Heart right ventricle (tissue), 16 donors: ENCODE results near the gene CD48. TPM values are rescaled to one million over a fixed set of nuclear protein-coding genes. Genes with fewer than 3 reads are reported as not detected.
A peak's percentile ranks its signal among the peaks of the same experiment; 100 is the strongest.

ENCODE experiments used
- ATAC-seq, 8 donors: fragments of 200-7000 bp; cut with Tn5 transposase; one replicate each; pipeline ENCODE4 v1.9.1; 2020; ENCODE audit warnings: mild to moderate bottlenecking in 8 of 8, moderate library complexity in 8 of 8, moderate number of reproducible peaks in 1 of 8
- DNase-seq, 2 donors: peaks; one replicate each; pipeline ENCODE4 v3.0.0-alpha.2; 2020
- H3K27ac ChIP-seq, 10 donors: fragments of 200-600 bp; sonication (generic) in 2 of 10; one replicate each; pipeline versions ENCODE4 v1.5.0 to v1.8.0; 2020 to 2022; ENCODE audit warnings: mild to moderate bottlenecking in 3 of 10
- H3K27me3 ChIP-seq, 7 donors: fragments of 200-600 bp; one replicate each; pipeline ENCODE4 v1.8.0; 2021 to 2022; ENCODE audit warnings: mild to moderate bottlenecking in 2 of 7
- H3K36me3 ChIP-seq, 9 donors: fragments of 200-600 bp; sonication (generic) in 1 of 9; one replicate each; pipeline versions ENCODE4 v1.5.0 to v1.8.0; 2020 to 2022; ENCODE audit warnings: mild to moderate bottlenecking in 2 of 9
- H3K4me1 ChIP-seq, 9 donors: fragments of 200-600 bp; sonication (generic) in 1 of 9; one replicate each; pipeline versions ENCODE4 v1.5.0 to v1.8.0; 2020 to 2022; ENCODE audit warnings: mild to moderate bottlenecking in 4 of 9
- H3K4me3 ChIP-seq, 10 donors: fragments of 200-600 bp; sonication (generic) in 2 of 10; one replicate each; pipeline versions ENCODE4 v1.5.0 to v1.8.0; 2020 to 2022; ENCODE audit warnings: mild to moderate bottlenecking in 7 of 10, moderate library complexity in 2 of 10
- H3K9me3 ChIP-seq, 11 donors: fragments of 200-600 bp in 10 of 11; sonication (generic) in 2 of 11; one replicate each; pipeline versions ENCODE4 v1.5.0 to v1.8.0; 2013 to 2022; ENCODE audit warnings: mild to moderate bottlenecking in 2 of 11, control low read depth in 1 of 11, moderate library complexity in 1 of 11
- CTCF ChIP-seq, 9 donors: fragments of 200-600 bp; sonication (generic) in 2 of 9; IDR thresholded peaks; one replicate each; pipeline versions ENCODE4 v1.5.0 to v1.8.0; 2021 to 2022; ENCODE audit warnings: antibody characterized with exemption in 9 of 9, mild to moderate bottlenecking in 5 of 9, moderate library complexity in 1 of 9
- WGBS, 2 donors: extraction: QIAGEN DNeasy Blood & Tissue Kit; methylation state at CpG; one replicate each; pipeline ENCODE4 v1.1.7; 2013; ENCODE audit warnings: inconsistent platforms in 1 of 2; 5-methylcytosine and 5-hydroxymethylcytosine counted together
- intact Hi-C, 10 donors: fragments of 100-400 bp; cut with DNase I; formaldehyde crosslinking; loops; one replicate each; pipeline versions ENCODE4 v1.11.1 to v1.14.2; 2022
- polyA plus RNA-seq, 2 donors: library from polyadenylated mRNA; stranded (reverse); fragments of 200-250 nt; gene quantifications; one replicate each; pipeline ENCODE4 v1.2.3, GENCODE V29; 2013
- total RNA-seq, 10 donors: library from RNA; stranded (reverse); fragmentation: NEBNext Ultra II Directional in 3 of 10; extraction: Animal tissue kit (Norgen Biotek cat#: 25700) in 3 of 10; gene quantifications; one replicate each; pipeline versions ENCODE4 v1.2.1 to v1.2.4, GENCODE V29; 2021 to 2023
- donor health status: Arrhythmogenic right ventricular cardiomyopathy.
- donor health status: ischemic (EF 13 %, LVEDD 7.1; RV severe dilation, severe dysfunction).
- donor health status: healthy with polysubstance abuse.
- donor health status: DM: no; HTN: yes; CAD: no.
- donor health status: DM: no; HTN: no; CAD: no.
- donor health status: ischemic (EF 25% LVEDD 6.9; RV normal size, moderate dysfunction).
- donor health status: ischemic (EF 25% LVEDD 5.7; RV mildly dilated, moderate dysfunction).
- donor health status: healthy.
- donor health status: DM: yes; HTN: yes; CAD: no.
- donor health status: Ischemic cardiomyopathy.
- donor health status: ischemic (EF 35%, LVEDD 5.7; RV mildly dilated, moderate dysfunction).
- donor health status: nonischemic (EF 11% LVEDD 7.7; RV severe dilation, severe dysfunction).
- donor health status: DM: yes; HTN: yes; CAD: no.
- donor health status: PGD.
- donor health status: ischemic (EF 29% LVEDD 5.4; RV normal size, mild dysfunction).
- donor health status: nonischemic (EF 23%, LVEDD 6.1; RV moderate dilation, normal function).

Gene CD48
- total and polyA plus RNA-seq, 12 donors: 0.40 to 20.9 (median 0.96) TPM

- H3K27me3 ChIP-seq: peaks cover 0 to 39% (median 7%) of the 10 kb centered on the region in 7 donors
- intact Hi-C loops: loop anchor here in 6 of 10 donors (5.0 to 10.0 kb wide), 6 partner anchors 47 to 405 kb away; partner anchors contain the start of gene ITLN2 (in 3 of the 6)
- peaks cover 0 to 57% (median 0%) of the 10 kb centered on the region in 9 donors for H3K36me3 ChIP-seq
- no peak overlapping the region for H3K4me3 ChIP-seq
- H3K27ac ChIP-seq: no peak overlapping the region
- TF ChIP-seq CTCF (IDR thresholded peaks at IDR 0.05): no peak
- H3K4me1 ChIP-seq: peaks cover 0 to 46% (median 0%) of the 10 kb centered on the region in 9 donors
- 67 to 74% methylated on average over 3 of the region's 3 CpGs for WGBS, 2 donors
- H3K9me3 ChIP-seq: no peaks in the 10 kb centered on the region
- ATAC-seq (no peak), DNase-seq (no peak)
Measured at GRCh38 chr1:160679893-160680292, 31.7 kb downstream of the CD48 start.

GRCh38 chr1:160676869-160677597 is 34.6 kb downstream of the CD48 start:
- Histone ChIP-seq H3K27ac (no peak overlapping the region), H3K36me3 (peaks cover 0 to 45% (median 0%) of the 10 kb centered on the region in 9 donors), H3K9me3 (no peaks in the 10 kb centered on the region), H3K4me1 (peaks cover 0 to 41% (median 0%) of the 10 kb centered on the region in 9 donors), H3K27me3 (peaks cover 0 to 38% (median 7%) of the 10 kb centered on the region in 7 donors), H3K4me3 (no peak overlapping the region)
- ATAC-seq (no peak), DNase-seq (no peak)
- TF ChIP-seq CTCF (IDR thresholded peaks at IDR 0.05): no peak
- WGBS, 2 donors: 81% methylated on average over 13 of the region's 13 CpGs
- intact Hi-C loops: loop anchor here in 5 of 10 donors (5.0 to 10.0 kb wide), 4 partner anchors 55 to 278 kb away; partner anchors contain the start of gene ITLN2 (in 3 of the 5)

- peak overlapping the region in 1 of 10 donors; percentile 49 for H3K27ac ChIP-seq
- no peak overlapping the region for H3K4me3 ChIP-seq
- peak; percentile 38 to 86 (median 77) for TF ChIP-seq CTCF (IDR thresholded peaks at IDR 0.05)
- H3K27me3 ChIP-seq: peaks cover 0 to 36% (median 7%) of the 10 kb centered on the region in 7 donors
- peaks cover 0 to 33% (median 0%) of the 10 kb centered on the region in 9 donors for H3K36me3 ChIP-seq
- no peaks in the 10 kb centered on the region for H3K9me3 ChIP-seq
- peak; percentile 47 to 84 (median 80) for ATAC-seq
- DNase-seq: peak; percentile 64 to 65
- H3K4me1 ChIP-seq: peaks cover 0 to 36% (median 0%) of the 10 kb centered on the region in 9 donors
- 50 to 52% methylated on average over 6 of the region's 6 CpGs for WGBS, 2 donors
- intact Hi-C loops: loop anchor here in 6 of 10 donors (2.0 to 10.0 kb wide), 5 partner anchors 54 to 279 kb away; partner anchors contain the start of gene ITLN2 (in 3 of the 6)
Measured at GRCh38 chr1:160675641-160676410, 35.8 kb downstream of the CD48 start.

- peak overlapping the region in 1 of 10 donors; percentile 72 for H3K27ac ChIP-seq
- WGBS, 2 donors: 75 to 81% methylated on average over 2 of the region's 2 CpGs
- intact Hi-C loops: loop anchor here in 5 of 10 donors (2.0 to 10.0 kb wide), 3 partner anchors 152 to 280 kb away; partner anchors contain the start of gene ITLN2 (in 3 of the 5)
- peak overlapping the region in 1 of 10 donors; percentile 9 for H3K4me3 ChIP-seq
- TF ChIP-seq CTCF (IDR thresholded peaks at IDR 0.05): no peak
- peaks cover 0 to 19% (median 0%) of the 10 kb centered on the region in 9 donors for H3K36me3 ChIP-seq
- H3K4me1 ChIP-seq: peaks cover 0 to 36% (median 0%) of the 10 kb centered on the region in 9 donors
- ATAC-seq (no peak), DNase-seq (no peak)
- H3K27me3 ChIP-seq: peaks cover 0 to 28% (median 7%) of the 10 kb centered on the region in 7 donors
- peaks cover 0 to 5% (median 4%) of the 10 kb centered on the region in 11 donors for H3K9me3 ChIP-seq
Measured at GRCh38 chr1:160674415-160674814, 37.2 kb downstream of the CD48 start.
